ENCODE results near the gene DENR.

DENR gene

GRCh38 chr12:122729583-122730214, 22.9 kb upstream of the DENR start:
- peak overlapping the region; percentile 19 for H3K4me3 ChIP-seq (ENCODE audit: severe bottlenecking)

GRCh38 chr12:122730215-122731014, 22.2 kb upstream of the DENR start, which contains the start of gene HCAR1:
Gene HCAR1, minus strand, starts transcription at chr12:122730844. Its CDS starts 505 bp downstream, at chr12:122730339.
- ATAC-seq (ENCODE audit: low read depth), result peak; percentile 35
- H3K4me3 ChIP-seq (ENCODE audit: severe bottlenecking), result peak within 1 kb of the TSS; percentile 19
- no peaks in the 10 kb centered on the region for H3K9me3 ChIP-seq (ENCODE audit: severe bottlenecking)
- peaks cover 12% of the 10 kb centered on the region for H3K4me1 ChIP-seq (ENCODE audit: insufficient read depth, poor library complexity, severe bottlenecking)
- H3K36me3 ChIP-seq (ENCODE audit: low read depth), result no peaks in the 10 kb centered on the region
- peak; percentile 45 for DNase-seq (ENCODE audit: low spot score)
- no peaks in the 10 kb centered on the region for H3K27me3 ChIP-seq (ENCODE audit: insufficient read depth, poor library complexity, severe bottlenecking)
- TF ChIP-seq CTCF (IDR thresholded peaks at IDR 0.05; ENCODE audit: poor library complexity, severe bottlenecking), result no peak
- H3K27ac ChIP-seq (ENCODE audit: poor library complexity, severe bottlenecking), result peak within 1 kb of the TSS; percentile 9

More at GRCh38 chr12:122729583-122730214, 22.9 kb upstream of the DENR start:
- H3K36me3 ChIP-seq (ENCODE audit: low read depth), result no peaks in the 10 kb centered on the region
- no peaks in the 10 kb centered on the region for H3K9me3 ChIP-seq (ENCODE audit: severe bottlenecking)
- H3K27me3 ChIP-seq (ENCODE audit: insufficient read depth, poor library complexity, severe bottlenecking), result no peaks in the 10 kb centered on the region
- H3K27ac ChIP-seq (ENCODE audit: poor library complexity, severe bottlenecking), result no peak overlapping the region
- ATAC-seq (ENCODE audit: low read depth) (no peak), DNase-seq (ENCODE audit: low spot score) (no peak)
- no peak for TF ChIP-seq CTCF (IDR thresholded peaks at IDR 0.05; ENCODE audit: poor library complexity, severe bottlenecking)
- peaks cover 13% of the 10 kb centered on the region for H3K4me1 ChIP-seq (ENCODE audit: insufficient read depth, poor library complexity, severe bottlenecking)

- no peak for TF ChIP-seq CTCF (IDR thresholded peaks at IDR 0.05; ENCODE audit: poor library complexity, severe bottlenecking)
- H3K36me3 ChIP-seq (ENCODE audit: low read depth), result no peaks in the 10 kb centered on the region
- DNase-seq (ENCODE audit: low spot score) (peak; percentile 19), ATAC-seq (ENCODE audit: low read depth) (peak; percentile 30; the same call in 1 of the 3 replicates)
- H3K4me1 ChIP-seq (ENCODE audit: insufficient read depth, poor library complexity, severe bottlenecking), result no peaks in the 10 kb centered on the region
- H3K4me3 ChIP-seq (ENCODE audit: severe bottlenecking), result no peak overlapping the region
- no peaks in the 10 kb centered on the region for H3K27me3 ChIP-seq (ENCODE audit: insufficient read depth, poor library complexity, severe bottlenecking)
- no peak overlapping the region for H3K27ac ChIP-seq (ENCODE audit: poor library complexity, severe bottlenecking)
- H3K9me3 ChIP-seq (ENCODE audit: severe bottlenecking), result no peaks in the 10 kb centered on the region
Measured at GRCh38 chr12:122732170-122732569, 20.5 kb upstream of the DENR start.

GRCh38 chr12:122732611-122733010, 20.0 kb upstream of the DENR start:
- H3K36me3 ChIP-seq (ENCODE audit: low read depth), result no peaks in the 10 kb centered on the region
- DNase-seq (ENCODE audit: low spot score) (peak; percentile 1), ATAC-seq (ENCODE audit: low read depth) (no peak)
- no peak for TF ChIP-seq CTCF (IDR thresholded peaks at IDR 0.05; ENCODE audit: poor library complexity, severe bottlenecking)
- H3K4me1 ChIP-seq (ENCODE audit: insufficient read depth, poor library complexity, severe bottlenecking), result no peaks in the 10 kb centered on the region
- H3K4me3 ChIP-seq (ENCODE audit: severe bottlenecking), result no peak overlapping the region
- H3K27ac ChIP-seq (ENCODE audit: poor library complexity, severe bottlenecking), result no peak overlapping the region
- no peaks in the 10 kb centered on the region for H3K9me3 ChIP-seq (ENCODE audit: severe bottlenecking)
- H3K27me3 ChIP-seq (ENCODE audit: insufficient read depth, poor library complexity, severe bottlenecking), result no peaks in the 10 kb centered on the region

Measured in RWPE2 (cell line).